Measurements from ENCODE around the gene SLC16A1.

Gene SLC16A1

GRCh38 chr1:112923234-112923958 lies 32.6 kb downstream of the SLC16A1 start:
- TF ChIP-seq GATA2 (IDR thresholded peaks at IDR 0.05; ENCODE audit: low read depth, low read length) (no peak), GATA3 (IDR thresholded peaks at IDR 0.05; ENCODE audit: low read depth, low read length) (no peak)

GRCh38 chr1:112911506-112912220 lies 44.3 kb downstream of the SLC16A1 start:
- TF ChIP-seq GATA3 (IDR thresholded peaks at IDR 0.05; ENCODE audit: low read depth, low read length) (no peak), GATA2 (IDR thresholded peaks at IDR 0.05; ENCODE audit: low read depth, low read length) (no peak)

GRCh38 chr1:112909847-112910246 lies 46.1 kb downstream of the SLC16A1 start:
- no peak for TF ChIP-seq GATA3 (IDR thresholded peaks at IDR 0.05; ENCODE audit: low read depth, low read length)
- no peak for TF ChIP-seq GATA2 (IDR thresholded peaks at IDR 0.05; ENCODE audit: low read depth, low read length)

GRCh38 chr1:112906150-112906698 lies 49.8 kb downstream of the SLC16A1 start:
- no peak for TF ChIP-seq GATA3 (IDR thresholded peaks at IDR 0.05; ENCODE audit: low read depth, low read length)
- TF ChIP-seq GATA2 (IDR thresholded peaks at IDR 0.05; ENCODE audit: low read depth, low read length), result peak; percentile 36; the same call in 1 of the 2 replicates

GRCh38 chr1:112905395-112906149 lies 50.4 kb downstream of the SLC16A1 start:
- TF ChIP-seq GATA3 (IDR thresholded peaks at IDR 0.05; ENCODE audit: low read depth, low read length) (no peak), GATA2 (IDR thresholded peaks at IDR 0.05; ENCODE audit: low read depth, low read length) (no peak)

GRCh38 chr1:112904831-112905261 lies 51.1 kb downstream of the SLC16A1 start:
- no peak for TF ChIP-seq GATA3 (IDR thresholded peaks at IDR 0.05; ENCODE audit: low read depth, low read length)
- TF ChIP-seq GATA2 (IDR thresholded peaks at IDR 0.05; ENCODE audit: low read depth, low read length), result no peak

GRCh38 chr1:112904071-112904830 lies 51.7 kb downstream of the SLC16A1 start:
- TF ChIP-seq GATA2 (IDR thresholded peaks at IDR 0.05; ENCODE audit: low read depth, low read length) (no peak), GATA3 (IDR thresholded peaks at IDR 0.05; ENCODE audit: low read depth, low read length) (no peak)

- no peak for TF ChIP-seq GATA3 (IDR thresholded peaks at IDR 0.05; ENCODE audit: low read depth, low read length)
- TF ChIP-seq GATA2 (IDR thresholded peaks at IDR 0.05; ENCODE audit: low read depth, low read length), result no peak
Measured at GRCh38 chr1:112902221-112902620, 53.8 kb downstream of the SLC16A1 start.

- TF ChIP-seq GATA2 (IDR thresholded peaks at IDR 0.05; ENCODE audit: low read depth, low read length), result no peak
- no peak for TF ChIP-seq GATA3 (IDR thresholded peaks at IDR 0.05; ENCODE audit: low read depth, low read length)
Measured at GRCh38 chr1:112901387-112901786, 54.6 kb downstream of the SLC16A1 start.

- no peak for TF ChIP-seq GATA2 (IDR thresholded peaks at IDR 0.05; ENCODE audit: low read depth, low read length)
- no peak for TF ChIP-seq GATA3 (IDR thresholded peaks at IDR 0.05; ENCODE audit: low read depth, low read length)
Measured at GRCh38 chr1:112896783-112897182, 59.2 kb downstream of the SLC16A1 start.

GRCh38 chr1:112894561-112895011 lies 61.4 kb downstream of the SLC16A1 start:
- no peak for TF ChIP-seq GATA3 (IDR thresholded peaks at IDR 0.05; ENCODE audit: low read depth, low read length)
- no peak for TF ChIP-seq GATA2 (IDR thresholded peaks at IDR 0.05; ENCODE audit: low read depth, low read length)

GRCh38 chr1:112894010-112894292 lies 62.0 kb downstream of the SLC16A1 start:
- TF ChIP-seq GATA3 (IDR thresholded peaks at IDR 0.05; ENCODE audit: low read depth, low read length) (no peak), GATA2 (IDR thresholded peaks at IDR 0.05; ENCODE audit: low read depth, low read length) (no peak)

GRCh38 chr1:112893288-112894009 lies 62.5 kb downstream of the SLC16A1 start:
- no peak for TF ChIP-seq GATA2 (IDR thresholded peaks at IDR 0.05; ENCODE audit: low read depth, low read length)
- TF ChIP-seq GATA3 (IDR thresholded peaks at IDR 0.05; ENCODE audit: low read depth, low read length), result no peak

All from SH-SY5Y (cell line).